ENCODE measurements around the gene MTRF1.

- TF ChIP-seq RAD21 (IDR thresholded peaks at IDR 0.05; ENCODE audit: low read depth) (no peak), EGR1 (IDR thresholded peaks at IDR 0.05) (no peak), REST (IDR thresholded peaks at IDR 0.05; ENCODE audit: low read depth) (no peak), YY1 (IDR thresholded peaks at IDR 0.05; ENCODE audit: low read depth) (no peak)
Measured at GRCh38 chr13:41246969-41247680, 16.3 kb downstream of the MTRF1 start.
